ENCODE results near the gene CLDN7.

Gene CLDN7

DNA sequence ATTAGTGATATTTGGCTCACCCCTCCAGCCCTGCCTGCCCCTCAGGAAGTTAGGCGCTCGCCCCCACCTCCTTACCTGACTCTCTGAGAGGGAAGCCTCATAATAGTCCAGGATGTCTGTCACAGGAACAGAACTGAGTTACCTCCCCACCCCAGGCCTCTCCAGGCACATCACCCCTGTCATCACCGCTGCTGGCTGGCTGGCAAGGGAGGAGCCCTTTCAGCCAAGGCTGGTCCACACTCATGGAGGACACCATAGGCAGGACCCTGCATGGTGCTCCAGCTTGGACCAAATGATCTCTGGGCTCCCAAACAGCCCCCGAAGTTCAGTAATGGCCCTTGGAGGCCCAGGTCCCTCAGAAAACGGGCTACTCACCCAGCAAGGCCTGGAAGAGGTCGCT, 44.1 kb downstream of the CLDN7 start:
- DNase-seq = peak; percentile 22

DNA sequence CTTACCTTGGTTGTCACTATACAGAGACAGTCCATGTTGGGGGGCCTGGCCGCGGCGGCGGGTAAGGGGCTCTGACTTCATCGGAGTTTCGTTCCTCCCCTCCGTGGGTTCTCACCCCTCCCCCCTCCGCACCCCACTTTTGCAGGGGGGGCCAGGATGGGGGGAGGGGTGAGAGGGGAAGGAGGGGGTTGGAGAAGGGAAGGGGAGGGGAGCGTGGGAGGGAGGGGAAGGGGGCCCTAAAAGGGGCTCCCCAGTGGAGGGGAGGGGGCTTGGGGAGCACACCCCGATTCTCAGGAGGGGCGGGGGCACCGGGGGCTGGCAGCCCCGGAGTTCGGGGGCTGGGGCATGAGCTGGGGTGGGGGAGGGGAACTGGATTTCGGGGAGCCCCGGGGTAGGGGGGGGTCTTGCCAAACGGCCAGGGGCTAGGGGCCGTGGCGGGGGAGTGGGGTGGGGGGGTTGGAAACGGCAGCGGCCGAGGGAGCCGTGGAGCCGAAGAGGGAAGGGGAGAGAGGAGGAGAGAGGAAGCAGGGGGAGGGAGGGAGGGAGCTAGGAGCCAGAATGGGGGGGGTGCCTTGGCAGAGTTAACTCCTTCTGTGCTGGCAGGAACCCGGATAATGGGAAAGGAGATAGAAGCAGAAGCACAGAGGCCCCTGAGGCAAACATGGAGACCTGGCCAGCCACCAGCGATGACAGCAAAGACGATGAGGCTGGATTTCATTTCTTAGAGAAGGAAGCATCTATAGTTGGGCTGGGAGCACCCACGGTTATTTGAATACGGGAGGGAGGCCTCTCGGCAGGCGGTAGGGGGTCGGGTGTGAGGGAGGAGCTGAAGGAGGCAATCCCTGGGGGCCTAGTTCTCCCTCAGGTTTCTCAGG, 44.9 kb downstream of the CLDN7 start:
- peak; percentile 67 for DNase-seq

DNA sequence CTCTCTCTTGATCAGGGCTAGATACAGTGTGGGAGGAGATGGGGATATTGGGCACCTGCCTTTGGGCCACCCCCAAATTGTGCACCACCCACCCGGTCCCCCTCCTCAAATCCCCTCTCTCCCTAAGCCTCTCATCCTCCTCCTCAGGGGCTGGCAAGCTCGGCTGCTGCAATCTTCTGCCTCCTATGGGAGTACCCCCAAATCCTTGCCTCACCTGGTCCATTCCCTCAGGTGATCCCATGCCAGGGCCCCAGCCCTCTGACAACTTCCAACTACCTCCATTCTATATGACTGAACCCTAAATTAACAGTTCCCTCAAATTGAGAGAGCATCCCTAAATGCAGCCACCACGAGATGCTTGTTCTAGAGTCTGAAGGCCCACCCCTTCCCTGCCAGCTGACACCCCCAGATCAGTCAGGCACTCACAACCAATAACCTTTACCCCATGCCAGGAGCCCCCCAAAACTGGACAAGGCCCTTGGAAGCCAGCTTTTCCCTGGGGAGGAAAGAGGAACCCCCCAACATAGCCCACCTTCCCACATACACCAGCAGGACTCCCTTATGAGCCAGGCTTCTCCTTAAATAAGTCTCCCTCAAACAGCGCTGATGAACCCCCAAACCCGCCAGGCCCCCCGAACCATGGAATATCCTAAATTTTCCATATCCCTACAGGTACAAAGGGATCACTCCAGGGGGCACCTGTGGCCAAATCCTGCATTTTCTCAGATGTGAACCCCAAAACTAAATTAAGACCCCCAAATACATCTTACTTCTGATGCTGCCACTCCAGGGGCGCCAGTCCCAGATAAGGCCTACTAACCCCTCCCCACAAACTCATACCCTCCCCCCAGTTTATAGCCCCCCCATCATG, 45.8 kb downstream of the CLDN7 start:
- no peak for DNase-seq

DNA sequence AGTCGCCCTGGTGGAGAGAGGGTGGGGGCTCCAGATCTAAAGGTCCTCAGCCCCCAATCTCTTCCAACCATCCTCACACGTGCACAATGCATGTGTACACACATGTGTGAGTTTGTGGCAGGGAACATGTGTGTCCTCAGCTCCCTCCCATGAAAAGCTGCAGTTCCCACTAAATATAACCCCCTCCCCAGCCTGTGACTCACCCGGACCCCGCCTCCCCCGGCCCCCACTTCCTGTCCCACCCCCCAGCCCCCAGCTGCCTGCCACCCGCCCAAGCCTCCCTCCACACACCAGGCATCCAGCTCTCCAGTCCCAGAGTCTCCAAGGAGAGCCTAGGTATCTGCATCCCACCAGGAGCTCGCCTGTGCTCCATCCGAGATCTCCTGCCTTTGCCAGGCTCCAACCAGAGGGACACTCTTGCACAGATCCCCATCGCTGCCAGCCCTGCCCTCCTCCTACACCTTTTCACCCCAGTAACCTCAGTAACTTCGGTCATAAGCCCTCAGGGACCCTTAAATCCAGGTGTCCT, 46.6 kb downstream of the CLDN7 start:
- DNase-seq = no peak

DNA sequence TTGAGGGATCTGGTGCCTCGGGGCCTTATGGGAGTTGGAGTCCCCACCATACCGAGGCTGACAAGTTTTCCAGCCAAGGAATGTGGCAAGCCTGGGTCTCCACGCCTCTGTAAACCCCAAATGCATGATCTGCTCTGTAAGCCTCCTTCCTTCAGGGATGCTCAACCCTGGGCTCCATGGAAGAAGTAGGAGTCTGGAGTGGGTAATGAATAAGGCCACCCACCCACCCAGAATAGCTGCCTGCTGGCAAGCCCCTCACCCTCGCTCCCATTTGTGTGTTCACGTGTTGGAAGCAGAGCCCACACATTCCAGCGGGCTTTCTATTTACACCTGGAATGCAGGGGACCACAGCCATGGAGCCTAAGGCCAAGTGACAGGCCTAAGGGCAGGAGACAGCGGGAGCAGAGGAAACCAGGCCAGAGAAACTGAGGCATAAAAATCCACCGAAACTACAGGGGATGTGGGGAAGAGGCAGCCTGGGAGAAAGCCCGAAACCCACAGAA, 47.1 kb downstream of the CLDN7 start:
- no peak for DNase-seq

DNA sequence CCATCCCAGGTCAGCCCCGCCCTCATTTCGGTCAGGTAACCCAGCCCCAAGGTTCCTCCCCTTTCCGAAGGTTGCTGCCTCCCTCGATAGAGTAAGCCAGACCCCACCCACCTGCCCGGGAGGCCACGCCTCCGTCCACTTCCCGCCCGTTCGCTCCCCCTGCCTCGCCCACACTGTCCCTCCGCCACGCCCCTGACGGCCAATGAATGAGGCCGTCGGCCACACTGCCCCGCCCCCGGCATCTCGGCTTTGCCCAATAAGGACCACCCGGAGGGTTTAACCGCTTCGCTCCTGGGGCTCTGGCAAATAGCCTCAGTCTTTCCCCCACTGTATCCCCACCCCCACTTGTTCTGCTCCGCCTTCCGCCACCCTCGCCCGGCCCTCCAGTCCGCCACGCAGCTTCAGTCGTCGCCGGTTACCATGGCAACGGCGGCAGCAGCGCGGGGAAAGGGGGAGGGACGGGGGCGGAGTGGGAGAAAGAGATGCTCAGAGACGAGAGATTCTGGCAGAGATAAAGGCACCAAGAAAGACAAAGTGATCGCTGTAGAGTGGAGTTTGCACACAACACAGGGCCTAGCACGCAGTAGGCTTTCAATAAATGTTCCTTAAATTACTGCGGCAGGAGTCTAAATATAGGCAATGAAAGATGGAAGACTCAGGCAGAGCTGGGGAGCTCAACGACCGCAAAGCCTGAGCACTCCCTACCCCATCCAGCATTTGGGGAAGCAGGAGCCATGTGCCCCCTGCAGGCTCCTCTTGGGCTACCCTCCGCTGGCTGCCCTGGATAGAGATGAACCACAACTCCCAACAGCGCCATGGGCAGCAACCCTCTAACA, 47.8 kb downstream of the CLDN7 start:
- peak; percentile 98 for DNase-seq

DNA sequence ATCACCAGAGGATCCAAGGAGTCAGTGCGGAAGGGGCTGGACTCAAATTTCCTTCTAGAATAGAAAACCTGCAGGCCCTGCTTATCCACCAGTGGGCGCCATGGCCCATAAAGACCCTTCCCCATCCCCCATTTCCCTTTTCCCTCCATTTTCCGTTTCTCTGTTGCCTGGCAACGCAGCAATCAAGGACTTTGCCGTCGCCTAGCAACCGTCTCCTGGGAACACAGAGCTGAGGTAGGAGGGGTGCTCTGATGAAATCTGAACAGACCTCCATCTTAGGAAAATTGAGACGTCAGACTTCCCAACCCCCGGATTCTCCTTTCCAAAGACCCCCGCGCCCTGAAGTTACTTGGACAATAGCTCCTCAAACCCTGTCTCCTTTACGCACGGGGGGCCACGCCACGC, 48.4 kb downstream of the CLDN7 start:
- DNase-seq = peak; percentile 81

DNA sequence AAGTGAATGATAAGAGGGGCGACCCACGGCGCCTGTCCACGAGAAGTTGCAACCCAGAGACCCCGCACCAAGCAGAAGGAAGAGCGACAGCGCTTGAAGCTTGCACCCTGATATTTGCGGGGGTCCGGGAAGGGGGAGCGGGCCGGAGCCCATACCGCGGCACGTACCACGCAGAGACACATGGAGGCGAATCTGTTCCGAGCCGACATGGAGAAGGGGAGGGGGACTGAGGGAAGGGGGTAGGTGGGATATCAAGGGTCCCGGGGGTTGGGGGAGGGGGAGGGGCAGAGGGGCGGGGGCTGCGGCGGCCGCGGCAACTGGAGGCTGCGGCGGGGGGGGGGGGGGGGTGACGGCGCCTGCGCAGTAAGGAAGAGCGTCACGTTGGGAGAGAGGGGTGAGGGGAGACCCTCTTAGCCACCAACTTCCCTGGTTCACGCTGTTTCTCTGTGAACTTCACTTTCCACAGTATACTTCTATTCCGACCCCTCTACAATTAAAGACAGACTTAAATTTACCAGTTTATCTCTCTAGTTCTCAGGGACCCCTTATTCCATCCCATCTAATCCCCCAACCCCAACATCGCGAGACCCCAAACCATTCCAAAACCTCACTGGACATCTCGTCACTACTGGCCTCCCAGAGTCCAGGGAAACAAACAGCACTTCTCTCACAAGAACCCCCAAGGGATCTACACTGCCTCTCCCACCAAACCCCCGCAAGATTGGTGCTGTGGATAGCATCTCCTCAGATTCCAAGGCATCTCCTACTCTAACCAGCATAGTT, 50.6 kb downstream of the CLDN7 start:
- DNase-seq = no peak

All from hematopoietic multipotent progenitor cell treated with erythropoietin and hydrocortisone succinate and interleukin-3 and kit ligand, for 8 days (in vitro differentiated cells).